Heart left ventricle (tissue), 13 donors: ENCODE measurements around the gene RGS6.
A peak's percentile ranks its signal among the peaks of the same experiment; 100 is the strongest.

Experiments
- POLR2A ChIP-seq, 2 donors: fragments of 450-650 bp; IDR thresholded peaks; one replicate each; pipeline ENCODE4 v1.6.1; 2017; ENCODE audit warnings: antibody characterized with exemption in 2 of 2, mild to moderate bottlenecking in 2 of 2, moderate library complexity in 2 of 2
- TF ChIP-seq, protein P1 (sequence below), 12 donors: fragments of 200-600 bp; sonication (generic) in 4 of 12; IDR thresholded peaks; one replicate each; pipeline versions ENCODE4 v1.5.0 to v1.8.0; 2018 to 2022; ENCODE audit warnings: antibody characterized with exemption in 12 of 12, mild to moderate bottlenecking in 5 of 12
- donor health status: ischemic (EF 13 %, LVEDD 7.1; RV severe dilation, severe dysfunction).
- donor health status: DM: no; HTN: yes; CAD: no.
- donor health status: DM: no; HTN: no; CAD: no.
- donor health status: ischemic (EF 25% LVEDD 6.9; RV normal size, moderate dysfunction).
- donor health status: ischemic (EF 25% LVEDD 5.7; RV mildly dilated, moderate dysfunction).
- donor health status: ischemic (EF 35%, LVEDD 5.7; RV mildly dilated, moderate dysfunction).
- donor health status: nonischemic (EF 11% LVEDD 7.7; RV severe dilation, severe dysfunction).
- donor health status: DM: yes; HTN: yes; CAD: no.
- donor health status: PGD.
- donor health status: ischemic (EF 29% LVEDD 5.4; RV normal size, mild dysfunction).
- donor health status: nonischemic (EF 23%, LVEDD 6.1; RV moderate dilation, normal function).

DNA sequence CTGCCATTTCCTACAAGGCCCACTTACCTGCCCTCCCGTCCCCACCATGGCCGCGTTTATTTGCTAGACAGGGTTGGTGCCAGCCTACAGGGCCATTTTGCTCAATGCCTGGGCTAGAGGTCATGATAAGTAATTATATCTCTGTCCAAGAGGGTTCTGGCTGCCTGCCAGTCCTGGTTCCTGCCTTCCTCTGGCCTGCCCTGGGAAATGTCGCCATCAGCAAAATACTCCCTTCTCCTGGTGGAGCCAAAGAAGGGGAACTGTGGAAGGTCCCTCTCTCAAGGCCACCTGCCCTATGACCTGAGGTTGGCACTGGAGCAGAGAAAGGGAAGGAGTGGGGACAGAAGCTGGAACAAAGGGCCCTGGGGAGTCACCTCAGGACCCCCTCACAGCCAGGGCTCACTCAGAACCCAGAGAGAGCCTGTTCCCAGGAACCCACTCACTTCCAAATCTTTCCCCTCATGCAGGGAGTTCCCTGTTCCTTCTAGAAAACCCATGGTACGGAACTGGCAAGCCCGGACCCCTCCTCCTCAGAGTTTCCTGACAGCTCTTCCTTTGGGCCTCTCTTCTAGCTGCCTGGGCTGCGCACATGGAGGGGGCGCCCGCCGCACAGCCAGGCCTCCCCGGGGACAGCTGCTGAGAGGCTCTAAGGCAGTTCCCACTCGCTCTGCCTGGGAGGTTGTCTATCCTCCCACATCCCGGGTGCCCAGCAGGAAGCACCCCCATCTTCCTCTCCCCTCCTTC lies 681.2 kb downstream of the RGS6 start:
- TF ChIP-seq, protein P1, sequence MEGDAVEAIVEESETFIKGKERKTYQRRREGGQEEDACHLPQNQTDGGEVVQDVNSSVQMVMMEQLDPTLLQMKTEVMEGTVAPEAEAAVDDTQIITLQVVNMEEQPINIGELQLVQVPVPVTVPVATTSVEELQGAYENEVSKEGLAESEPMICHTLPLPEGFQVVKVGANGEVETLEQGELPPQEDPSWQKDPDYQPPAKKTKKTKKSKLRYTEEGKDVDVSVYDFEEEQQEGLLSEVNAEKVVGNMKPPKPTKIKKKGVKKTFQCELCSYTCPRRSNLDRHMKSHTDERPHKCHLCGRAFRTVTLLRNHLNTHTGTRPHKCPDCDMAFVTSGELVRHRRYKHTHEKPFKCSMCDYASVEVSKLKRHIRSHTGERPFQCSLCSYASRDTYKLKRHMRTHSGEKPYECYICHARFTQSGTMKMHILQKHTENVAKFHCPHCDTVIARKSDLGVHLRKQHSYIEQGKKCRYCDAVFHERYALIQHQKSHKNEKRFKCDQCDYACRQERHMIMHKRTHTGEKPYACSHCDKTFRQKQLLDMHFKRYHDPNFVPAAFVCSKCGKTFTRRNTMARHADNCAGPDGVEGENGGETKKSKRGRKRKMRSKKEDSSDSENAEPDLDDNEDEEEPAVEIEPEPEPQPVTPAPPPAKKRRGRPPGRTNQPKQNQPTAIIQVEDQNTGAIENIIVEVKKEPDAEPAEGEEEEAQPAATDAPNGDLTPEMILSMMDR (IDR thresholded peaks at IDR 0.05): peak in 1 of 12 donors; percentile 6
- no peak for TF ChIP-seq POLR2A (IDR thresholded peaks at IDR 0.05)
